NCI-H774 (cell line): ENCODE results near the gene KLF4.
A peak's percentile ranks its signal among the peaks of the same experiment; 100 is the strongest.

ENCODE experiments used
- DNase-seq: peaks from one replicate; lab custom pipeline; 2025; lab: John Stamatoyannopoulos, UW

Gene KLF4

DNA sequence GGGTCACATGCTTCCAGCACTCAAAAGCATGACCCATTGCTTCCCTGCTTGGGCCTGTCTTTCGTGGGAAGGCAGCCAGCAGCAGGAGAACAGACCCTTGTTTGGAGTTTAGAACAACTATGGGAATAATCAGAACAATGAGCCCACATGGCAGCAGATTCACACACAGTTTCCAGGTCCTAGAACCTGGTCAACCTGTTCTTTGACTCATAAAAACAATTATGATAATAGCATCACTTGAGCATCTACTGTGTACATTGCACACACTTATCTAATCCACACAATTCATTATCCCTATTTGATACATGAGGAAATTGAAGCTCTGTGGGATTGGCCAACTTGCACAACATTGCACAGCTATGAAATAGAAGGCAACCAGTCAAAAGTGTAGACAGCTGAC is 41.7 kb downstream of the KLF4 start:
- DNase-seq: peak; percentile 74

DNA sequence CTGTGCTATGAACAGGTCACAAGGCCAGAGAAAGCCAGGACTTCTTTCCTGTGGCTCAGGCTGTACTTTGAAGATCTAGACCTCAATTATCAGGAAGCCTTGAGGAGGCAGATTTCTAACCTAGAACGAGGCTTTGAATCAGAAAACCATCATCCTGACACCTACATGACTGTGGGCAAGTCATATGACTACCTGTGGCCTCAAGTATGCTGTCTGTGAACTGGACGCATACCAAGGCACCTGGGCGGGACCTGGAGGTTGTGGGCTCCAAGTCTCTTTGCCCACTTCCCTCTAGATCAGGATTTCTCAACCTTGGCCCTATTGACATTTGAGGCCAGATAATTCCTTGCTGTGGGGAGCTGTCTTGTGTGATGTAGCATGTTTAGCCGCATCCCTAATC is 42.5 kb downstream of the KLF4 start:
- DNase-seq: no peak

GRCh38 chr9:107446491-107446890 is 43.1 kb downstream of the KLF4 start:
- no peak for DNase-seq

- no peak for DNase-seq
Observed at GRCh38 chr9:107443786-107444185, 45.8 kb downstream of the KLF4 start.

DNA sequence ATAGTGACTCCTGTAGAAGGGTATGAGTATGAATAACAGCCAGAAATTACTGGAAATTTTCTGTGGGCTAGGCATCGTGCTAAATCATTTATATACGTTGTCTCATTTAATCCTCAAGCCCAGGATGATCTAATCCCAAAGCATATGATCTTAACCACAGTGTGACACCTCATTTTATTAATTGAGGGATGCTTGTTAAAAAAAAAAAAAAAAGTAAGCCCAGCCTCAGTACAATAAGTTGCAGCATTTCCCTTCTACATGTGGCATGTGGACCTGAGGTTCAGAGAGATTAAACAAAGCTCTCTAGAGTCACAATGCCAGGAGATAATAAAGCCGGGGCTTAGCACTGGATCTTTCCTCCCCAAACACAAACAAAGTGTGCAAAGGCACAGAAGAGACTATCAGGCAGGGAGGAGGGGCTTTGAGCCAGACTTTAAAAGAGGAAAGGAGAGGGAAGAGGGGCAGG is 49.5 kb downstream of the KLF4 start:
- no peak for DNase-seq

- DNase-seq: no peak
Observed at GRCh38 chr9:107438211-107439031, 51.1 kb downstream of the KLF4 start.

GRCh38 chr9:107437716-107438115 is 51.9 kb downstream of the KLF4 start:
- DNase-seq: no peak

DNA sequence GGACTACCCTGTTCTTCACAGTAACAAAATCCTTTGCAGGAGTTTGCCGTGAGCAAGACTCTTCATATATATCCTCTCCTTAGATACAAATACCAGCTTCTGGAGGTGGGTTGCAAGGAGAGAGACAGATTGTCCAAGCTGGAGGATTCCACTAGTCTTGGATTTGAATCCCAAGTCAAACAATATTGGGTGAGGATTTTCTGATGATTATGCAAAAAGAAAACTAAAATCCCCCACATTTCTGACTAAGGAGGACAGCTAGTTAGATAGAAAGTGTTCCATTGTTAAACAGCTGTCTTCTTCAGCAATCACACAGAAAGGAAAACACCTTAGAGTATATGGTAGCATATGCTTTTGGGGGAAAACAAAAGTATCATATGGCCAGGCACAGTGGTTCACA is 54.2 kb downstream of the KLF4 start:
- no peak for DNase-seq
